Astrocyte (in vitro differentiated cells and primary cell): ENCODE measurements around the gene ZNF595. TPM values are rescaled to one million over a fixed set of nuclear protein-coding genes. Genes with fewer than 3 reads are reported as not detected.
"Not testable (repeated sequence)": the region's sequence is repeated elsewhere in the genome, so short reads cannot be mapped to it uniquely, and the experiment has no call there.

Experiments
- DNase-seq: peaks from one replicate; pipeline ENCODE4 v3.0.0-alpha.2; 2010; ENCODE audit warnings: low read depth
- FAIRE-seq: peaks from 2 replicates; lab custom pipeline; 2011; peaks lifted over from hg19 to GRCh38; lab: Jason Lieb, UNC
- H2AFZ ChIP-seq: 2 replicates; pipeline ENCODE4 v1.6.0; 2012; ENCODE audit warnings: low read depth, low read length, inconsistent platforms
- H3K27ac ChIP-seq: 2 replicates; pipeline ENCODE4 v1.5.1; 2011; ENCODE audit warnings: low read depth, low read length, inconsistent platforms
- H3K27me3 ChIP-seq: 2 replicates; pipeline ENCODE4 v1.6.0; 2011; ENCODE audit warnings: low read length, inconsistent platforms; ENCODE audit not compliant: insufficient read depth
- H3K36me3 ChIP-seq: 2 replicates; pipeline ENCODE4 v1.5.1; 2011; ENCODE audit warnings: low read length, inconsistent platforms; ENCODE audit not compliant: insufficient read depth
- H3K4me1 ChIP-seq: 2 replicates; pipeline ENCODE4 v1.5.1; 2011; ENCODE audit warnings: low read length, inconsistent platforms; ENCODE audit not compliant: insufficient read depth
- H3K4me2 ChIP-seq: 2 replicates; pipeline ENCODE4 v1.6.0; 2012; ENCODE audit warnings: low read length, inconsistent platforms
- H3K4me3 ChIP-seq: 2 replicates; pipeline ENCODE4 v1.5.1; 2011; ENCODE audit warnings: low read depth, mild to moderate bottlenecking, low read length, inconsistent platforms; ENCODE audit not compliant: insufficient read depth
- H3K79me2 ChIP-seq: 2 replicates; pipeline ENCODE4 v1.6.0; 2012; ENCODE audit warnings: mild to moderate bottlenecking, low read length, inconsistent platforms; ENCODE audit not compliant: insufficient read depth
- H3K9ac ChIP-seq: 2 replicates; pipeline ENCODE4 v1.6.0; 2012; ENCODE audit warnings: mild to moderate bottlenecking, low read length, inconsistent platforms
- H3K9me3 ChIP-seq: 2 replicates; pipeline ENCODE4 v1.5.1; 2012; ENCODE audit warnings: low read depth, mild to moderate bottlenecking, low read length, inconsistent platforms; ENCODE audit not compliant: insufficient read depth
- H4K20me1 ChIP-seq: 2 replicates; pipeline ENCODE4 v1.6.0; 2012; ENCODE audit warnings: low read length, inconsistent platforms; ENCODE audit not compliant: insufficient read depth
- H3K27ac Mint-ChIP-seq: one replicate; pipeline ENCODE4 v1.8.0; 2021; ENCODE audit warnings: mild to moderate bottlenecking, mixed read lengths; ENCODE audit not compliant: unreplicated experiment
- H3K27me3 Mint-ChIP-seq: one replicate; pipeline ENCODE4 v1.8.0; 2021; ENCODE audit warnings: low read depth, mixed read lengths; ENCODE audit not compliant: unreplicated experiment
- H3K36me3 Mint-ChIP-seq: one replicate; pipeline ENCODE4 v1.8.0; 2021; ENCODE audit warnings: low read depth, mixed read lengths; ENCODE audit not compliant: unreplicated experiment
- H3K4me1 Mint-ChIP-seq: one replicate; pipeline ENCODE4 v1.8.0; 2021; ENCODE audit warnings: low read depth, mixed read lengths; ENCODE audit not compliant: unreplicated experiment
- H3K4me3 Mint-ChIP-seq: one replicate; pipeline ENCODE4 v1.8.0; 2021; ENCODE audit warnings: mild to moderate bottlenecking, moderate library complexity, mixed read lengths; ENCODE audit not compliant: unreplicated experiment
- H3K9me3 Mint-ChIP-seq: one replicate; pipeline ENCODE4 v1.8.0; 2021; ENCODE audit warnings: mild to moderate bottlenecking, mixed read lengths; ENCODE audit not compliant: unreplicated experiment
- total RNA-seq: library from RNA; stranded (reverse); gene quantifications from 2 replicates; pipeline ENCODE4 v1.2.1, GENCODE V29; 2021

ZNF595 gene
- total RNA-seq, 1 donor from 2014 or later, result 15.9 TPM

- DNase-seq, H3K27me3 ChIP-seq, H3K4me2 ChIP-seq, H3K4me3 Mint-ChIP-seq, H3K4me1 ChIP-seq, FAIRE-seq, H3K79me2 ChIP-seq, H3K4me1 Mint-ChIP-seq, H3K27me3 Mint-ChIP-seq, H3K4me3 ChIP-seq, H3K36me3 ChIP-seq, H3K36me3 Mint-ChIP-seq, H4K20me1 ChIP-seq, H3K9ac ChIP-seq, H3K27ac Mint-ChIP-seq, H3K9me3 Mint-ChIP-seq, H2AFZ ChIP-seq, H3K9me3 ChIP-seq, H3K27ac ChIP-seq: not testable (repeated sequence)
Observed at GRCh38 chr4:36559-37415, 16.3 kb upstream of the ZNF595 start.

GRCh38 chr4:38202-38601, 14.9 kb upstream of the ZNF595 start:
- H3K4me1 ChIP-seq, H3K36me3 ChIP-seq, H3K79me2 ChIP-seq, H3K9me3 ChIP-seq, FAIRE-seq, DNase-seq, H3K27me3 Mint-ChIP-seq, H3K4me3 ChIP-seq, H3K4me1 Mint-ChIP-seq, H3K27ac ChIP-seq, H4K20me1 ChIP-seq, H3K9ac ChIP-seq, H3K4me3 Mint-ChIP-seq, H3K4me2 ChIP-seq, H3K27ac Mint-ChIP-seq, H3K9me3 Mint-ChIP-seq, H3K27me3 ChIP-seq, H2AFZ ChIP-seq, H3K36me3 Mint-ChIP-seq: not testable (repeated sequence)

- not testable (repeated sequence) for H3K36me3 ChIP-seq, H3K9me3 ChIP-seq, H3K36me3 Mint-ChIP-seq, H3K4me2 ChIP-seq, H3K27ac ChIP-seq, DNase-seq, H3K4me1 Mint-ChIP-seq, H3K79me2 ChIP-seq, H3K4me3 Mint-ChIP-seq, H2AFZ ChIP-seq, H3K9me3 Mint-ChIP-seq, H3K27ac Mint-ChIP-seq, H3K4me1 ChIP-seq, H4K20me1 ChIP-seq, H3K4me3 ChIP-seq, H3K9ac ChIP-seq, FAIRE-seq, H3K27me3 ChIP-seq, H3K27me3 Mint-ChIP-seq
Observed at GRCh38 chr4:43375-43774, 9.7 kb upstream of the ZNF595 start.

- not testable (repeated sequence) for FAIRE-seq, H3K4me3 Mint-ChIP-seq, H3K9me3 Mint-ChIP-seq, H3K27me3 ChIP-seq, H3K4me1 ChIP-seq, H4K20me1 ChIP-seq, H3K9me3 ChIP-seq, H3K27ac ChIP-seq, H3K9ac ChIP-seq, DNase-seq, H3K36me3 Mint-ChIP-seq, H3K4me3 ChIP-seq, H3K27me3 Mint-ChIP-seq, H3K4me1 Mint-ChIP-seq, H3K79me2 ChIP-seq, H3K36me3 ChIP-seq, H3K27ac Mint-ChIP-seq, H3K4me2 ChIP-seq, H2AFZ ChIP-seq
Observed at GRCh38 chr4:51253-51652, 1.9 kb upstream of the ZNF595 start.

- H3K27ac ChIP-seq, H4K20me1 ChIP-seq, H3K27me3 Mint-ChIP-seq, H3K9me3 ChIP-seq, FAIRE-seq, H3K9me3 Mint-ChIP-seq, H3K27ac Mint-ChIP-seq, H3K4me3 Mint-ChIP-seq, H3K4me2 ChIP-seq, H3K9ac ChIP-seq, DNase-seq, H3K4me1 ChIP-seq, H3K27me3 ChIP-seq, H3K36me3 Mint-ChIP-seq, H3K79me2 ChIP-seq, H3K4me3 ChIP-seq, H3K36me3 ChIP-seq, H2AFZ ChIP-seq, H3K4me1 Mint-ChIP-seq: not testable (repeated sequence)
Observed at GRCh38 chr4:51655-52277, 1.4 kb upstream of the ZNF595 start.

GRCh38 chr4:53521-53920, 400 bp downstream of the ZNF595 start:
- not testable (repeated sequence) for H3K79me2 ChIP-seq, H3K9ac ChIP-seq, H3K27ac ChIP-seq, H3K27me3 Mint-ChIP-seq, H3K9me3 Mint-ChIP-seq, H3K36me3 Mint-ChIP-seq, H3K4me3 Mint-ChIP-seq, H3K4me1 Mint-ChIP-seq, H3K27me3 ChIP-seq, H3K9me3 ChIP-seq, FAIRE-seq, H3K36me3 ChIP-seq, H2AFZ ChIP-seq, H3K27ac Mint-ChIP-seq, H3K4me1 ChIP-seq, H3K4me2 ChIP-seq, H3K4me3 ChIP-seq, DNase-seq, H4K20me1 ChIP-seq
